SK-N-MC (cell line): ENCODE results near the gene QKI.

Experiments
- EZH2 ChIP-seq: fragments of 200-600 bp; sonication (generic); IDR thresholded peaks from one replicate; pipeline ENCODE4 v1.6.1; 2017; ENCODE audit warnings: antibody characterized with exemption
- FOXP2 ChIP-seq: optimal IDR thresholded peaks from 2 replicates; pipeline ENCODE3; 2011; ENCODE audit warnings: mild to moderate bottlenecking, moderate library complexity; ENCODE audit not compliant: insufficient read depth; ENCODE audit errors: extremely low read length, control extremely low read depth
- POLR2AphosphoS5 ChIP-seq: IDR thresholded peaks from 2 replicates; pipeline ENCODE4 v1.6.1; 2012; ENCODE audit warnings: mild to moderate bottlenecking, low read depth, low read length, borderline replicate concordance

DNA sequence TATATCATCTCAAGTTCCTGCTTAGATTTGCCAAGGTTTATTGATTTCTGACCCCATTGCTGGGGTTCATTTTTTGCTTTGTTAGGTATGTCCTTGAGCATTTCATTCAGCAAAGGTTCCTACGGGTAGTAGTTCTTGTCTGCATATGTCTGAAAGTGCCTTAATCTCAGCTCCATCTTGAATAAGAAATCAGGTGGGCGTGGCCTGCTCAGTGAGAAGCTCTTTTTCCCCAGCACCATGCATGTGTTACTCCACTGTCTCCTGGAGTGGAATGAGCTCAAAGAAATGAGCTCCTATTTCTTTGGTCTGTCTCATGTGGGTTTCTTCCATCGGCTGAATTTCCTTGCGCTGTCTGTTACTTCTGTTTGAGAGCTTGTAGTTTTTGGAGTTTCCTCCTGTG is 201.9 kb downstream of the QKI start:
- TF ChIP-seq EZH2 (no peak), POLR2AphosphoS5 (no peak), FOXP2 (no peak)
